Epithelial cell of proximal tubule (primary cell): Measurements from ENCODE around the gene MAGOHB. TPM values are rescaled to one million over a fixed set of nuclear protein-coding genes. Genes with fewer than 3 reads are reported as not detected.

Experiments
- DNase-seq: peaks from one replicate; pipeline ENCODE4 v3.0.0-alpha.2; 2011; ENCODE audit warnings: low read depth
- H3K4me3 ChIP-seq: 2 replicates; pipeline ENCODE4 v1.5.1; 2011; ENCODE audit warnings: low read depth, mild to moderate bottlenecking, low read length
- CTCF ChIP-seq: conservative IDR thresholded peaks from 2 replicates; pipeline ENCODE4 v1.5.1; 2012; ENCODE audit warnings: low read depth, mild to moderate bottlenecking, low read length
- total RNA-seq: library from RNA; depleted of rRNA; stranded (reverse); fragments of >200 nt; gene quantifications from 2 replicates; pipeline ENCODE4 v1.2.3, GENCODE V29; 2015

MAGOHB gene
- total RNA-seq, 1 donor from 2014 or later: 30.8 TPM

GRCh38 chr12:10558301-10558700, 55.1 kb downstream of the MAGOHB start:
- H3K4me3 ChIP-seq: no peak overlapping the region
- DNase-seq: no peak
- TF ChIP-seq CTCF: no peak

- no peak for DNase-seq
These were observed 55.6 kb downstream of the MAGOHB start for GRCh38 chr12:10557766-10558165.

GRCh38 chr12:10557329-10557728, 56.1 kb downstream of the MAGOHB start:
- DNase-seq: no peak
- TF ChIP-seq CTCF: no peak
- no peak overlapping the region for H3K4me3 ChIP-seq

More at GRCh38 chr12:10557766-10558165, 55.6 kb downstream of the MAGOHB start:
- TF ChIP-seq CTCF: no peak
- H3K4me3 ChIP-seq: no peak overlapping the region

GRCh38 chr12:10554756-10555481, 58.5 kb downstream of the MAGOHB start:
- DNase-seq: no peak
- H3K4me3 ChIP-seq: no peak overlapping the region
- no peak for TF ChIP-seq CTCF

GRCh38 chr12:10554228-10554755, 59.1 kb downstream of the MAGOHB start:
- TF ChIP-seq CTCF: no peak

More at GRCh38 chr12:10554228-10554755, 59.1 kb downstream of the MAGOHB start:
- DNase-seq: no peak
- no peak overlapping the region for H3K4me3 ChIP-seq

Other genes starting within 250 kb of the MAGOHB start
- not detected in 2 replicates for gene KLRK1, start 223.6 kb downstream of the MAGOHB start, total RNA-seq
- gene KLRC4, start 203.9 kb downstream of the MAGOHB start, total RNA-seq: not detected in 2 replicates
- not detected in 2 replicates for gene KLRC3, start 193.0 kb downstream of the MAGOHB start, total RNA-seq
- gene KLRC2, start 177.6 kb downstream of the MAGOHB start, total RNA-seq: 0.36 TPM in 1 of 2 replicates, not detected in the other
- not detected in 2 replicates for gene KLRC1, start 160.2 kb downstream of the MAGOHB start, total RNA-seq
- gene EIF2S3B, start 107.7 kb downstream of the MAGOHB start, total RNA-seq: 0.94 and 2.9 TPM in 2 replicates
- gene STYK1, start 60.4 kb upstream of the MAGOHB start, total RNA-seq: 2.5 and 4.6 TPM in 2 replicates
- 202 and 245 TPM in 2 replicates for gene YBX3, start 109.7 kb upstream of the MAGOHB start, total RNA-seq
- not detected in 2 replicates for gene TAS2R7, start 189.0 kb upstream of the MAGOHB start, total RNA-seq
- gene TAS2R8, start 193.7 kb upstream of the MAGOHB start, total RNA-seq: not detected in 2 replicates
- gene TAS2R9, start 196.6 kb upstream of the MAGOHB start, total RNA-seq: not detected in 2 replicates
- 0.14 TPM in 1 of 2 replicates, not detected in the other for gene TAS2R10, start 212.7 kb upstream of the MAGOHB start, total RNA-seq
- gene PRR4, start 235.9 kb upstream of the MAGOHB start, total RNA-seq: 0.29 and 1.2 TPM in 2 replicates